ENCODE data around the gene ACTRT2. TPM values are rescaled to one million over a fixed set of nuclear protein-coding genes. Genes with fewer than 3 reads are reported as not detected.

Gene ACTRT2
- total and polyA plus RNA-seq, 2 of the 8 experiments (the other 6 are each of a cell fraction or from before 2014, with no cell fraction given), result not detected

DNA sequence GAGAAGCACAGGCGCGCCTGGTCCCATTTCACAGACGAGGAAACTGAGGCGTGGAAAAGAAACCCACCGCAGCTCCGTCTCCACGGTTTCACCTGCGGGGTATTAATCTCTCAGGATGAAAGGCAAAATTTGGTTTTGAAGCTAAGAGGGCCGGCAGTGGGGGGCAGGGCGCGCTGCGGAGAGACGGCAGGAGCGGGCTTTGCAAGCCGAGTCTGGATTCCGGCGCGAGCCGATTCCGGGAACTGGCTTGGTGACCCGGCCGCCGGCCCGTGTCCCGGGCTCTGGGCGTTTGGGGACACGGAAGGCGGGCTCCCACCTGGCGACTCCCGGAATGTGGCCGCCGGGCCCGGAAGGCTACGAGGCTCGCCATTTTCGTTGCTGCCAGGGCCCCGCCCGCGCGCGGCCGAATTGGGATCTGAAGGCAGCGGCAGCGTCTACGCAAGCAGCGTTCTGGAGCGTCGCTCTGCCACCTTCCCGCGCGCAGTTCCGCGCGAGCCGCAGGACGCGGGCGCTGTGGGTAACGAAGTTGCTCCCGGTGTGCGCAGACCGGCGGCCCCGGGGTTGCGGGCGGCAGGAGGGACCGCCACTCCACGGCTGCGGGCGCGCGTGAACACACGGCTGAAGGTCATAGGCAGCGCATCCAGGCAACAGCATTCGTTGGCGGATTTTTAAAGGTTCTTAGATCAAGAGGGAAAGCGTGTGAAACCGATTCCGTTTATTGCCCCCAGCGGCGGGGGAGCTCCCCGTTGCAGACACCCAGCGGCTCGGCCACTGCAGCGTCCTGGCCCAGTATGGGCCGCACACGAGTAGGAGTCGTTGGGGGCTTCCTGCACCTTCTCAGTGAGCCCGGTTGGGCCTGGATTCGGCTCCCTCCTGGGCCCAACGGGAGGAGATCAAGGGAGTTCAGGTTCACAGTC is 42.4 kb downstream of the ACTRT2 start:
- Histone ChIP-seq H2BK12ac (ENCODE audit: low read depth, low read length) (no peak overlapping the region; the same call in 1 of the 2 replicates), H4K5ac (ENCODE audit: insufficient read length, low read depth, low read length) (no peak overlapping the region), H2BK15ac (ENCODE audit: low read length) (no peak overlapping the region), H4K20me1 (replicated peaks in 1 of 2; ENCODE audit: control insufficient read depth in 1 of 2, insufficient read depth in 2 of 2, low read length in 2 of 2) (peaks cover 3 to 13% of the 10 kb centered on the region in 2 experiments), H3K23ac (ENCODE audit: insufficient read length) (no peak overlapping the region), H3K4ac (replicated peaks; ENCODE audit: insufficient read length, low read depth, low read length) (no peak overlapping the region), H3K4me3 (ENCODE audit: extremely low read depth in 1 of 4, insufficient read depth in 2 of 4, low read depth in 3 of 4, low read length in 4 of 4) (peak overlapping the region; percentile 29 to 59 (median 38)), H3K36me3 (ENCODE audit: control insufficient read depth in 2 of 4, insufficient read depth in 4 of 4, low read length in 3 of 4) (peaks cover 0 to 11% (median 0%) of the 10 kb centered on the region in 4 experiments; a peak in 1 of 8 replicates), H3K23me2 (ENCODE audit: low read depth, low read length) (peaks cover 6% of the 10 kb centered on the region; the same call in 1 of the 2 replicates), H2BK5ac (ENCODE audit: low read depth, low read length) (no peak overlapping the region), H3K27ac (ENCODE audit: low read depth, low read length) (no peak overlapping the region), H3K18ac (ENCODE audit: extremely low read depth, low read length) (no peak overlapping the region; the same call in 1 of the 2 replicates), H2BK20ac (ENCODE audit: low read length) (no peak overlapping the region), H3K79me1 (ENCODE audit: low read depth, low read length) (no peaks in the 10 kb centered on the region), H3K4me1 (replicated peaks in 1 of 4; ENCODE audit: control insufficient read depth in 3 of 4, insufficient read depth in 4 of 4, low read length in 3 of 4) (peaks cover 0 to 31% (median 16%) of the 10 kb centered on the region in 4 experiments; a peak in 6 of 7 replicates), H3K9ac (replicated peaks in 1 of 4; ENCODE audit: extremely low read depth in 1 of 4, low read depth in 3 of 4, low read length in 3 of 4) (no peak overlapping the region), H3K14ac (ENCODE audit: insufficient read length) (no peak overlapping the region), H3K27me3 (replicated peaks in 1 of 4; ENCODE audit: control insufficient read depth in 3 of 4, extremely low read depth in 1 of 4, insufficient read depth in 3 of 4, low read length in 3 of 4) (peaks cover 71 to 83% (median 81%) of the 10 kb centered on the region in 4 experiments), H3K56ac (replicated peaks; ENCODE audit: insufficient read length, low read depth, low read length) (no peak overlapping the region), H3K79me2 (ENCODE audit: control insufficient read depth in 1 of 2, insufficient read depth in 2 of 2, low read length in 2 of 2) (no peaks in the 10 kb centered on the region), H2AFZ (ENCODE audit: low read length) (no peak overlapping the region), H2AK5ac (ENCODE audit: low read depth, low read length) (no peak overlapping the region), H4K91ac (replicated peaks; ENCODE audit: insufficient read length, low read length) (no peak overlapping the region), H3K9me3 (ENCODE audit: insufficient read depth in 2 of 2, low read depth in 1 of 2, low read length in 1 of 2) (peaks cover 0 to 3% of the 10 kb centered on the region in 2 experiments; a peak in 1 of 4 replicates), H4K8ac (ENCODE audit: extremely low read depth, insufficient read depth, low read length) (0 out of 2 replicates have a peak overlapping the region, but pooled peaks have one; percentile 39), H3K4me2 (ENCODE audit: insufficient read depth in 1 of 2, low read depth in 2 of 2, low read length in 2 of 2) (peak overlapping the region; percentile 69 to 74), H2BK120ac (replicated peaks; ENCODE audit: low read depth, low read length) (no peak overlapping the region)
- WGBS, 2 experiments (ENCODE audit: extremely low coverage in 1 of 2, insufficient coverage in 1 of 2, insufficient read length in 1 of 2, insufficient replicate concordance in 2 of 2, low coverage in 1 of 2, low lambda C conversion rate in 2 of 2, missing lambda C conversion rate in 1 of 2), result 14% methylated on average over 47 of the region's 91 CpGs; no CpG with 5 or more reads in 1 of the 2 experiments
- ChIA-PET CTCF (ENCODE audit: partially characterized antibody) (interaction anchor here (0.6 to 0.7 kb wide), 3 partner anchors 281 to 364 kb away, joined by 3 read pairs; no protein-coding TSS in a partner anchor), POLR2A (ENCODE audit: partially characterized antibody) (no interaction called here)
- DNase-seq (ENCODE audit: low read depth in 1 of 2, low spot score in 2 of 2) (peak in 1 of 2 experiments; percentile 66), FAIRE-seq (no peak)
- peak; percentile 97 for TF ChIP-seq SUZ12 (IDR thresholded peaks at IDR 0.05; ENCODE audit: low read length)
- peak; percentile 95 for TF ChIP-seq RNF2 (IDR thresholded peaks at IDR 0.05; ENCODE audit: borderline replicate concordance, low read depth, low read length, missing control alignments, poor library complexity, severe bottlenecking)
- peak; percentile 27 for TF ChIP-seq ASH2L (IDR thresholded peaks at IDR 0.05; ENCODE audit: low read length)
- TF ChIP-seq CEBPB (IDR thresholded peaks at IDR 0.05; ENCODE audit: low read depth, low read length), result no peak
- TF ChIP-seq NRF1 (IDR thresholded peaks at IDR 0.05; ENCODE audit: low read depth, low read length), result no peak
- TF ChIP-seq GABPA (IDR thresholded peaks at IDR 0.05; ENCODE audit: borderline replicate concordance, insufficient read depth, low read length), result 0 out of 2 replicates have a peak, but pooled peaks have one; percentile 16
- no peak for TF ChIP-seq FOSL1 (IDR thresholded peaks at IDR 0.05; ENCODE audit: insufficient read depth, low read depth, low read length)
- no peak for TF ChIP-seq TBP (IDR thresholded peaks at IDR 0.05; ENCODE audit: low read depth, low read length)
- TF ChIP-seq YY1 (IDR thresholded peaks at IDR 0.05; ENCODE audit: low read depth, low read length), result 0 out of 2 replicates have a peak, but pooled peaks have one; percentile 17
- TF ChIP-seq EZH2 (IDR thresholded peaks at IDR 0.05; ENCODE audit: low read depth, low read length, severe bottlenecking), result peak; percentile 97

All from H1 (cell line).